K562 (cell line): ENCODE results near the gene FTO. TPM values are rescaled to one million over a fixed set of nuclear protein-coding genes. Genes with fewer than 3 reads are reported as not detected.
A peak's percentile ranks its signal among the peaks of the same experiment; 100 is the strongest.

Source experiments
- ATAC-seq: fragments of 200-7000 bp; cut with Tn5 transposase; 3 replicates; pipeline ENCODE4 v1.9.1; 2020; ENCODE audit warnings: moderate library complexity
- BruUV-seq: library from RNA; stranded (reverse); fragments of 400-500 nt; replicated peaks from 2 replicates; lab custom pipeline; 2021; lab: Mats Ljungman, UMichigan
- CTCF ChIA-PET: fragments of 300-600 bp; formaldehyde crosslinking; extraction: SDS; loops from one replicate; lab custom pipeline; 2021; ENCODE audit warnings: low intra/inter-chr PET ratio; lab: Yijun Ruan, JAX
- POLR2A ChIA-PET: fragments of 300-600, 350-650 bp; sonication (Branson Sonifier 250); formaldehyde crosslinking; extraction: SDS; loops from one replicate; lab custom pipeline; 2021; ENCODE audit warnings: antibody characterized with exemption, inconsistent platforms; lab: Yijun Ruan, JAX
- DNase-seq, 4 experiments: peaks; one replicate each; pipeline versions ENCODE4 v3.0.0 to v3.0.0-alpha.2; 2011 to 2018; ENCODE audit warnings: low spot score in 3 of 4, mixed read lengths in 3 of 4; ENCODE audit errors: extremely low read depth in 1 of 4
- FAIRE-seq: peaks from 2 replicates; lab custom pipeline; 2011; peaks lifted over from hg19 to GRCh38; lab: Jason Lieb, UNC
- H2AFZ ChIP-seq: 2 replicates; pipeline ENCODE4 v1.6.0; 2011; ENCODE audit warnings: low read depth, low read length, control low read depth, inconsistent platforms
- H3K27ac ChIP-seq: fragments of 200-600 bp; 3 replicates; pipeline ENCODE4 v1.8.0; 2011; ENCODE audit warnings: low read depth, mild to moderate bottlenecking, control low read depth, inconsistent platforms, low read length, moderate library complexity, mixed read lengths; ENCODE audit errors: extremely low read depth
- H3K27me3 ChIP-seq, 2 experiments: fragments of 300-600 bp in 1 of 2; 2 replicates in 1 of 2; 3 replicates in 1 of 2; pipeline versions ENCODE4 v1.6.0 to v1.8.0; 2011; ENCODE audit warnings: inconsistent platforms in 2 of 2, low read length in 2 of 2, mild to moderate bottlenecking in 1 of 2, mixed read lengths in 1 of 2, moderate library complexity in 1 of 2; ENCODE audit not compliant: control insufficient read depth in 2 of 2, insufficient read depth in 2 of 2
- H3K36me3 ChIP-seq: fragments of 300-600 bp; 3 replicates; pipeline ENCODE4 v1.8.0; 2011; ENCODE audit warnings: mild to moderate bottlenecking, low read length, inconsistent platforms; ENCODE audit not compliant: control insufficient read depth, insufficient read depth
- H3K4me1 ChIP-seq, 2 experiments: fragments of 200-600 bp in 1 of 2; replicated peaks in 1 of 2; 2 replicates in 1 of 2; 3 replicates in 1 of 2; pipeline versions ENCODE4 v1.5.1 to v1.8.0; 2011; ENCODE audit warnings: inconsistent platforms in 2 of 2, low read length in 2 of 2, mild to moderate bottlenecking in 1 of 2, mixed read lengths in 1 of 2, moderate library complexity in 1 of 2; ENCODE audit not compliant: control insufficient read depth in 2 of 2, insufficient read depth in 2 of 2
- H3K4me2 ChIP-seq: 2 replicates; pipeline ENCODE4 v1.6.1; 2011; ENCODE audit warnings: low read length, control low read depth, inconsistent platforms, mixed read lengths; ENCODE audit not compliant: insufficient read depth
- H3K4me3 ChIP-seq: fragments of 200-600 bp; sonication (generic), shearing (Covaris generic); 2 replicates; pipeline ENCODE4 v1.5.1; 2016; ENCODE audit warnings: control low read depth, inconsistent platforms
- H3K79me2 ChIP-seq: fragments of 200-600 bp; 3 replicates; pipeline ENCODE4 v1.8.0; 2011; ENCODE audit warnings: low read length, inconsistent platforms; ENCODE audit not compliant: control insufficient read depth, insufficient read depth
- H3K9ac ChIP-seq, 2 experiments: 2 replicates each; pipeline versions ENCODE4 v1.6.0 to v1.6.1; 2011; ENCODE audit warnings: low read depth in 2 of 2, low read length in 2 of 2, control low read depth in 1 of 2, inconsistent platforms in 1 of 2, mild to moderate bottlenecking in 1 of 2, mixed read lengths in 1 of 2; ENCODE audit not compliant: insufficient read depth in 1 of 2
- H3K9me1 ChIP-seq: one replicate; pipeline ENCODE4 v1.6.0; 2011; ENCODE audit warnings: inconsistent platforms, mild to moderate bottlenecking, low read length, moderate library complexity; ENCODE audit not compliant: control insufficient read depth, insufficient read depth
- H3K9me3 ChIP-seq: replicated peaks from 2 replicates; pipeline ENCODE4 v1.5.1; 2011; ENCODE audit warnings: low read depth, low read length, inconsistent platforms; ENCODE audit not compliant: control insufficient read depth, insufficient read depth
- H4K20me1 ChIP-seq: replicated peaks from 2 replicates; pipeline ENCODE4 v1.6.1; 2011; ENCODE audit warnings: low read length, inconsistent platforms, mixed read lengths; ENCODE audit not compliant: control insufficient read depth, insufficient read depth
- FOXA3 ChIP-seq, 2 experiments: fragments of 450-650 bp in 1 of 2; sonication (generic) in 1 of 2; formaldehyde crosslinking; IDR thresholded peaks in 1 of 2; conservative IDR thresholded peaks in 1 of 2; 2 replicates each; pipeline versions ENCODE4 v1.4.0 to v1.8.0; 2020 to 2022; ENCODE audit warnings: mild to moderate bottlenecking in 2 of 2, missing genetic modification reagents in 1 of 2
- HMGN3 ChIP-seq: IDR thresholded peaks from 2 replicates; pipeline ENCODE4 v1.6.1; 2011; ENCODE audit warnings: borderline replicate concordance, low read depth, mild to moderate bottlenecking, mixed read lengths, low read length; ENCODE audit not compliant: insufficient read length; ENCODE audit errors: extremely low read depth
- JUND ChIP-seq, 2 experiments: IDR thresholded peaks; 2 replicates in 1 of 2; 3 replicates in 1 of 2; pipeline ENCODE4 v1.6.1; 2011; ENCODE audit warnings: borderline replicate concordance in 2 of 2, low read depth in 2 of 2, low read length in 2 of 2, improper control_type of control experiment in 1 of 2, missing biosample characterization in 1 of 2, missing genetic modification characterization in 1 of 2, missing genetic modification reagents in 1 of 2
- KAT2B ChIP-seq: IDR thresholded peaks from one replicate; pipeline ENCODE4 v1.6.1; 2012; ENCODE audit warnings: low read depth, mild to moderate bottlenecking, control low read depth, inconsistent platforms, low read length, moderate library complexity
- NR2F6 ChIP-seq: fragments of 450-650 bp; formaldehyde crosslinking; IDR thresholded peaks from 2 replicates; pipeline ENCODE4 v1.4.0; 2020; ENCODE audit warnings: mild to moderate bottlenecking
- POLR2A ChIP-seq: fragments of 450-650 bp; conservative IDR thresholded peaks from 2 replicates; pipeline ENCODE4 v1.6.1; 2016
- PPARD ChIP-seq: fragments of 250-450 bp; sonication (Bioruptor Pico); IDR thresholded peaks from 2 replicates; pipeline ENCODE4 v1.8.0; 2022; ENCODE audit warnings: inconsistent platforms, mild to moderate bottlenecking, moderate library complexity
- RBM14 ChIP-seq: fragments of 200-400 bp; formaldehyde crosslinking; IDR thresholded peaks from 2 replicates; pipeline ENCODE4 v1.6.1; 2018; ENCODE audit warnings: low read depth, mild to moderate bottlenecking, low read length, moderate library complexity, borderline replicate concordance; ENCODE audit not compliant: insufficient read depth
- RCOR1 ChIP-seq, 2 experiments: IDR thresholded peaks; 2 replicates each; pipeline ENCODE4 v1.6.1; 2012; ENCODE audit warnings: low read depth in 2 of 2, low read length in 2 of 2, borderline replicate concordance in 1 of 2, improper control_type of control experiment in 1 of 2
- RFX7 ChIP-seq: fragments of 250-450 bp; sonication (Bioruptor Pico); IDR thresholded peaks from 2 replicates; pipeline ENCODE4 v1.5.1; 2021; ENCODE audit warnings: mild to moderate bottlenecking
- STAT5A ChIP-seq: IDR thresholded peaks from 2 replicates; pipeline ENCODE4 v1.6.1; 2012; ENCODE audit warnings: low read length, inconsistent platforms, borderline replicate concordance
- TAF1 ChIP-seq: IDR thresholded peaks from 2 replicates; pipeline ENCODE4 v1.6.1; 2011; ENCODE audit warnings: mild to moderate bottlenecking, low read length, moderate library complexity; ENCODE audit not compliant: insufficient read depth, control insufficient read depth, severe bottlenecking; ENCODE audit errors: extremely low read depth
- ZNF184 ChIP-seq: sonication (generic); formaldehyde crosslinking; IDR thresholded peaks from 2 replicates; pipeline ENCODE4 v1.5.0; 2020; ENCODE audit warnings: missing genetic modification reagents
- WGBS: fragments of 100-300 bp; shearing (Covaris generic); methylation state at CpG from one replicate; pipeline ENCODE4 v1.1.6; 2016; ENCODE audit warnings: low coverage, mixed read lengths; ENCODE audit not compliant: insufficient coverage; ENCODE audit errors: missing lambda C conversion rate; 5-methylcytosine and 5-hydroxymethylcytosine counted together
- in situ Hi-C: fragments of 300-500 bp; cut with MboI; formaldehyde crosslinking; loops from 4 replicates; pipeline ENCODE4 v1.15.0; 2018; ENCODE audit warnings: inconsistent platforms, mixed read lengths
- intact Hi-C: fragments of 100-400 bp; cut with micrococcal nuclease; formaldehyde crosslinking; loops from 2 replicates; pipeline ENCODE4 v1.14.2; 2022
- polyA plus RNA-seq, 8 experiments: library from polyadenylated mRNA; depleted of rRNA in 4 of 8; stranded (reverse) in 5 of 8; unstranded in 3 of 8; fragments of >200 nt; fragmentation: Nextera tagmentation in 2 of 8; fragmentation: Illumina TruSeq in 1 of 8; extraction: Ambion mirVana in 2 of 8; extraction: Trizol in 1 of 8; gene quantifications; 2 replicates each; pipeline versions ENCODE4 v1.2.1 to v1.2.3, GENCODE V29; 2011 to 2014; ENCODE audit warnings: inconsistent platforms in 1 of 8, missing spikeins in 1 of 8
- total RNA-seq, 7 experiments: library from RNA; depleted of rRNA in 6 of 7; stranded (reverse); fragments of >200 nt in 6 of 7; fragmentation: Illumina TruSeq in 2 of 7; extraction: Trizol in 2 of 7; gene quantifications; 2 replicates each; pipeline versions ENCODE4 v1.2.1 to v1.2.3, GENCODE V29; 2011 to 2021; ENCODE audit warnings: low replicate concordance in 1 of 7
- TF ChIP-seq, protein P1 (sequence below), 2 experiments: fragments of 450-650 bp in 1 of 2; sonication (generic) in 1 of 2; formaldehyde crosslinking in 1 of 2; IDR thresholded peaks in 1 of 2; conservative IDR thresholded peaks in 1 of 2; 2 replicates each; pipeline versions ENCODE4 v1.6.1 to v1.8.1; 2016 to 2023; ENCODE audit warnings: mild to moderate bottlenecking in 2 of 2, moderate library complexity in 2 of 2, inconsistent platforms in 1 of 2, missing genetic modification reagents in 1 of 2
- TF ChIP-seq, protein P2 (sequence below): sonication (generic); formaldehyde crosslinking; IDR thresholded peaks from 2 replicates; pipeline ENCODE4 v1.8.0; 2022; ENCODE audit warnings: missing genetic modification reagents, mild to moderate bottlenecking, borderline replicate concordance

The FTO gene
- total and polyA plus RNA-seq, 9 of the 15 experiments (the other 6 are each of a cell fraction or from before 2014, with no cell fraction given): 11.3 to 27.7 (median 25.5) TPM

DNA sequence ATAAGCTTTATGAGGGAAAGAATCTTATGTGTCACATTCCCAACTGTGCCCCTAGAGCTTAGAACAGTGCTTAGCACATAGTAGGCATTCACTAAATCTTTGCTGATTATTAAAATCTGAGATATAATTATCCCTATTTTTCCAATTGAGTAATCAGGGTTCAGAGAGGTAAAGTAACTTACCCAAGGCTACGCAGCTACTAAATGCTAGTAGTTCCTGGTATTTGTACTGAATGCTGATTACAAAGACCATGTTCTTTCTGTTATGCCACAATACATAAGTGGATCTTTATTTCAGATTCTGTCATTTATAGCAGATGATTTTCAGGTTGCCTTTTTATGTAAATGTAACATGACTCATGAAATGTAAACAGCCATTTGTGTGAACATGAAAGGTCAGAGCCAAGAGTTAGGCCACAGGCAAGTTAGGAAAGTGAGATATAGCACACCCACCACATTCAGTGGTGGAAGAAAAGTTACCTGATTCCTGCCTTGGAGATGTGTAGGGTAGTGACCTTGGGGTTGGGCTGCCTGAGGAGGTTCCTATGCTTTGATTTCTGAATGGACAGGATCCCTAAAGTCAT is 77.2 kb downstream of the FTO start:
- intact Hi-C loops: no loop called here
- FAIRE-seq: no peak
- H3K27me3 ChIP-seq: peaks cover 0 to 5% of the 10 kb centered on the region in 2 experiments; a peak in 2 of 5 replicates
- H3K79me2 ChIP-seq: no peaks in the 10 kb centered on the region
- BruUV-seq: no TSS peak
- in situ Hi-C loops: no loop called here
- no peaks in the 10 kb centered on the region for H3K9me1 ChIP-seq
- no peak overlapping the region for H3K4me2 ChIP-seq
- no peak for DNase-seq
- no peak for ATAC-seq
- 71% methylated on average over 1 of the region's 1 CpG for WGBS
- ChIA-PET POLR2A (no interaction called here), CTCF (interaction anchor here (0.7 kb wide), 1 partner anchor 1248 kb away, joined by 3 read pairs; no protein-coding TSS in a partner anchor)
- no peaks in the 10 kb centered on the region for H3K36me3 ChIP-seq
- H3K9me3 ChIP-seq: no peaks in the 10 kb centered on the region
- no peak overlapping the region for H3K4me3 ChIP-seq
- no peak overlapping the region for H3K27ac ChIP-seq
- 0 out of 2 replicates have a peak, but pooled peaks cover 6% of the 10 kb centered on the region for H4K20me1 ChIP-seq
- no peaks in the 10 kb centered on the region for H3K4me1 ChIP-seq
- no peak overlapping the region for H2AFZ ChIP-seq
- no peak overlapping the region for H3K9ac ChIP-seq
- TF ChIP-seq HMGN3 (no peak), POLR2A (no peak), RBM14 (no peak), FOXA3 (CRISPR knock-in tag; conservative IDR thresholded peaks at IDR 0.05 in 1 of 2, IDR thresholded peaks at IDR 0.05 in 1 of 2) (peak in 1 of 2 experiments; percentile 91; a peak in 2 of 4 replicates), PPARD (CRISPR knock-in tag) (no peak), ZNF184 (CRISPR knock-in tag) (no peak), RCOR1 (IDR thresholded peaks at IDR 0.05; ENCODE audit: borderline replicate concordance in 1 of 2, low read depth in 2 of 2, low read length in 2 of 2) (no peak), JUND (IDR thresholded peaks at IDR 0.05; ENCODE audit: borderline replicate concordance, low read depth, low read length) (no peak), JUND (tag; IDR thresholded peaks at IDR 0.05; ENCODE audit: borderline replicate concordance, low read depth, low read length) (peak; percentile 35; the same call in 1 of the 3 replicates), STAT5A (no peak), TAF1 (no peak), NR2F6 (CRISPR knock-in tag) (no peak), KAT2B (no peak), RFX7 (CRISPR knock-in tag) (no peak)
- TF ChIP-seq, protein P1, sequence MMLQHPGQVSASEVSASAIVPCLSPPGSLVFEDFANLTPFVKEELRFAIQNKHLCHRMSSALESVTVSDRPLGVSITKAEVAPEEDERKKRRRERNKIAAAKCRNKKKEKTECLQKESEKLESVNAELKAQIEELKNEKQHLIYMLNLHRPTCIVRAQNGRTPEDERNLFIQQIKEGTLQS (IDR thresholded peaks at IDR 0.05): peak; percentile 15; the same call in 1 of the 2 replicates
- TF ChIP-seq, protein P1 (CRISPR knock-in tag; conservative IDR thresholded peaks at IDR 0.05): no peak
- TF ChIP-seq, protein P2, sequence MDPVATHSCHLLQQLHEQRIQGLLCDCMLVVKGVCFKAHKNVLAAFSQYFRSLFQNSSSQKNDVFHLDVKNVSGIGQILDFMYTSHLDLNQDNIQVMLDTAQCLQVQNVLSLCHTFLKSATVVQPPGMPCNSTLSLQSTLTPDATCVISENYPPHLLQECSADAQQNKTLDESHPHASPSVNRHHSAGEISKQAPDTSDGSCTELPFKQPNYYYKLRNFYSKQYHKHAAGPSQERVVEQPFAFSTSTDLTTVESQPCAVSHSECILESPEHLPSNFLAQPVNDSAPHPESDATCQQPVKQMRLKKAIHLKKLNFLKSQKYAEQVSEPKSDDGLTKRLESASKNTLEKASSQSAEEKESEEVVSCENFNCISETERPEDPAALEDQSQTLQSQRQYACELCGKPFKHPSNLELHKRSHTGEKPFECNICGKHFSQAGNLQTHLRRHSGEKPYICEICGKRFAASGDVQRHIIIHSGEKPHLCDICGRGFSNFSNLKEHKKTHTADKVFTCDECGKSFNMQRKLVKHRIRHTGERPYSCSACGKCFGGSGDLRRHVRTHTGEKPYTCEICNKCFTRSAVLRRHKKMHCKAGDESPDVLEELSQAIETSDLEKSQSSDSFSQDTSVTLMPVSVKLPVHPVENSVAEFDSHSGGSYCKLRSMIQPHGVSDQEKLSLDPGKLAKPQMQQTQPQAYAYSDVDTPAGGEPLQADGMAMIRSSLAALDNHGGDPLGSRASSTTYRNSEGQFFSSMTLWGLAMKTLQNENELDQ (CRISPR knock-in tag): no peak
